ENCODE data around the gene IFI27L1. TPM values are rescaled to one million over a fixed set of nuclear protein-coding genes. Genes with fewer than 3 reads are reported as not detected.

The IFI27L1 gene
- total and polyA plus RNA-seq, 2 donors (not counting 3 experiments of a cell fraction or from before 2014, with no cell fraction given): 31.1 to 38.1 TPM

- intact Hi-C loops (cut with micrococcal nuclease) (loop anchor here (10.0 kb wide), 2 partner anchors 406 to 484 kb away; no protein-coding TSS in a partner anchor), dilution Hi-C loops (cut with MboI; ENCODE audit: extremely low pct_ligation_motif_present, low sequenced_read_pairs) (no loop called here)
- H3K9me3 ChIP-seq (replicated peaks; ENCODE audit: control insufficient read depth, insufficient read depth, low read length): no peaks in the 10 kb centered on the region
- H3K36me3 ChIP-seq (ENCODE audit: control insufficient read depth in 2 of 2, extremely low read depth in 1 of 2, insufficient read depth in 2 of 2, low read length in 2 of 2): no peaks in the 10 kb centered on the region
- no peak overlapping the region for H3K27ac ChIP-seq (ENCODE audit: insufficient read depth, low read depth, low read length)
- H3K4me3 ChIP-seq (replicated peaks in 1 of 3; ENCODE audit: insufficient read depth in 1 of 3, low read depth in 1 of 3, low read length in 3 of 3): no peak overlapping the region
- peaks cover 3 to 9% of the 10 kb centered on the region in 2 experiments for H3K27me3 ChIP-seq (ENCODE audit: control insufficient read depth in 2 of 2, insufficient read depth in 2 of 2, low read length in 2 of 2)
- no peaks in the 10 kb centered on the region for H3K79me2 ChIP-seq (ENCODE audit: control insufficient read depth, insufficient read depth, low read length)
- H4K20me1 ChIP-seq (replicated peaks; ENCODE audit: control insufficient read depth, extremely low read depth, insufficient read depth, low read length): no peaks in the 10 kb centered on the region
- DNase-seq (ENCODE audit: low read depth, low spot score): no peak
- H3K4me1 ChIP-seq (ENCODE audit: control insufficient read depth, extremely low read depth, insufficient read depth, low read length): no peaks in the 10 kb centered on the region
- H3K9me1 ChIP-seq (replicated peaks; ENCODE audit: control insufficient read depth, extremely low read depth, insufficient read depth, low read length): no peaks in the 10 kb centered on the region
- BruUV-seq (replicated peaks): no TSS peak
- H2AFZ ChIP-seq (ENCODE audit: low read depth, low read length): no peak overlapping the region
- FAIRE-seq: no peak
- POLR2A ChIA-PET: no interaction called here
- H3K4me2 ChIP-seq (ENCODE audit: insufficient read depth, low read length): no peak overlapping the region
- CTCF ChIA-PET: interaction anchor here (0.6 to 4.1 kb wide), 6 partner anchors 10 to 122 kb away, joined by 3 to 347 read pairs (median 6); partner anchors contain the start of gene IFI27L2
- H3K9ac ChIP-seq (replicated peaks; ENCODE audit: extremely low read depth, insufficient read depth, low read length): no peak overlapping the region
- no peak for TF ChIP-seq GATA2 (IDR thresholded peaks at IDR 0.05; ENCODE audit: insufficient read depth, insufficient read length, low read depth, low read length)
- TF ChIP-seq POLR2A (IDR thresholded peaks at IDR 0.05; ENCODE audit: low read depth, low read length): no peak
- no peak for TF ChIP-seq EZH2 (IDR thresholded peaks at IDR 0.05; ENCODE audit: borderline replicate concordance, low read depth, low read length, severe bottlenecking)
- TF ChIP-seq MYC (IDR thresholded peaks at IDR 0.05; ENCODE audit: low read depth, low read length): no peak
- no peak for TF ChIP-seq JUN (IDR thresholded peaks at IDR 0.05; ENCODE audit: borderline replicate concordance, insufficient read depth, insufficient read length, low read depth)
- TF ChIP-seq MAX (IDR thresholded peaks at IDR 0.05; ENCODE audit: insufficient read depth, insufficient read length): no peak
- TF ChIP-seq FOS (IDR thresholded peaks at IDR 0.05; ENCODE audit: borderline replicate concordance, insufficient read depth, low read length): no peak
- TF ChIP-seq CTCF (IDR thresholded peaks at IDR 0.05; ENCODE audit: extremely low read depth in 1 of 2, insufficient read depth in 1 of 2, low read depth in 1 of 2, low read length in 2 of 2): no peak
- TF ChIP-seq POLR2AphosphoS5 (IDR thresholded peaks at IDR 0.05; ENCODE audit: insufficient read depth, low read depth, low read length): no peak
These were observed 57.9 kb downstream of the IFI27L1 start for GRCh38 chr14:94139006-94139405.

Measured in endothelial cell of umbilical vein (primary cell).